Stimulated activated CD4-positive, alpha-beta T cell treated with anti-CD3 and anti-CD28 coated beads, Interleukin-4, amount 100 ng/mL, for 1 hour (primary cell): ENCODE data around the gene CERCAM.
"Not testable (repeated sequence)": the region's sequence is repeated elsewhere in the genome, so short reads cannot be mapped to it uniquely, and the experiment has no call there.

Experiments used
- DNase-seq: peaks from one replicate; pipeline ENCODE4 v3.0.0-alpha.2; 2020

The CERCAM gene

GRCh38 chr9:128420060-128420650, 502 bp upstream of the CERCAM start:
- DNase-seq = peak; percentile 69

- no peak for DNase-seq
Observed at GRCh38 chr9:128421482-128421996, 882 bp downstream of the CERCAM start.

- DNase-seq = not testable (repeated sequence)
Observed at GRCh38 chr9:128422022-128422782, 1.5 kb downstream of the CERCAM start.

GRCh38 chr9:128422783-128423150, 2.1 kb downstream of the CERCAM start:
- no peak for DNase-seq

GRCh38 chr9:128423356-128423755, 2.7 kb downstream of the CERCAM start:
- not testable (repeated sequence) for DNase-seq

GRCh38 chr9:128424268-128424780, 3.7 kb downstream of the CERCAM start:
- DNase-seq = no peak

- DNase-seq = no peak
Observed at GRCh38 chr9:128428644-128429512, 8.2 kb downstream of the CERCAM start.

- no peak for DNase-seq
Observed at GRCh38 chr9:128429513-128430086, 8.9 kb downstream of the CERCAM start.

GRCh38 chr9:128431207-128431606, 10.6 kb downstream of the CERCAM start:
- DNase-seq = no peak

- no peak for DNase-seq
Observed at GRCh38 chr9:128434340-128434739, 13.7 kb downstream of the CERCAM start.

GRCh38 chr9:128435611-128436010, 15.0 kb downstream of the CERCAM start:
- DNase-seq = no peak

GRCh38 chr9:128438343-128439109, 17.9 kb downstream of the CERCAM start:
- DNase-seq = peak; percentile 85

GRCh38 chr9:128439273-128439672, 18.6 kb downstream of the CERCAM start:
- DNase-seq = no peak

GRCh38 chr9:128442150-128442549, 21.5 kb downstream of the CERCAM start:
- DNase-seq = no peak

GRCh38 chr9:128446505-128446904, 25.8 kb downstream of the CERCAM start:
- not testable (repeated sequence) for DNase-seq

- no peak for DNase-seq
Observed at GRCh38 chr9:128448746-128449145, 28.1 kb downstream of the CERCAM start.

GRCh38 chr9:128454991-128455390, 34.3 kb downstream of the CERCAM start:
- no peak for DNase-seq

- peak; percentile 98 for DNase-seq
Observed at GRCh38 chr9:128455849-128456612, 35.4 kb downstream of the CERCAM start, which contains the start of gene ODF2. Gene ODF2 (plus strand): TSS chr9:128456006. CDS start chr9:128456092, 86 bp downstream.

GRCh38 chr9:128456613-128457061, 36.0 kb downstream of the CERCAM start:
- DNase-seq = peak; percentile 67

GRCh38 chr9:128457207-128457606, 36.5 kb downstream of the CERCAM start:
- no peak for DNase-seq

- DNase-seq = no peak
Observed at GRCh38 chr9:128459011-128459410, 38.4 kb downstream of the CERCAM start.
